HTR-8/SVneo (cell line): ENCODE results near the gene CENPC.
"Not testable (repeated sequence)": the region's sequence is repeated elsewhere in the genome, so short reads cannot be mapped to it uniquely, and the experiment has no call there.

Experiments
- DNase-seq: peaks from one replicate; pipeline ENCODE4 v3.0.0; 2011; ENCODE audit warnings: low spot score, mixed read lengths; ENCODE audit not compliant: insufficient read length
- FAIRE-seq: peaks from 2 replicates; lab custom pipeline; 2011; peaks lifted over from hg19 to GRCh38; lab: Jason Lieb, UNC

The CENPC gene

DNA sequence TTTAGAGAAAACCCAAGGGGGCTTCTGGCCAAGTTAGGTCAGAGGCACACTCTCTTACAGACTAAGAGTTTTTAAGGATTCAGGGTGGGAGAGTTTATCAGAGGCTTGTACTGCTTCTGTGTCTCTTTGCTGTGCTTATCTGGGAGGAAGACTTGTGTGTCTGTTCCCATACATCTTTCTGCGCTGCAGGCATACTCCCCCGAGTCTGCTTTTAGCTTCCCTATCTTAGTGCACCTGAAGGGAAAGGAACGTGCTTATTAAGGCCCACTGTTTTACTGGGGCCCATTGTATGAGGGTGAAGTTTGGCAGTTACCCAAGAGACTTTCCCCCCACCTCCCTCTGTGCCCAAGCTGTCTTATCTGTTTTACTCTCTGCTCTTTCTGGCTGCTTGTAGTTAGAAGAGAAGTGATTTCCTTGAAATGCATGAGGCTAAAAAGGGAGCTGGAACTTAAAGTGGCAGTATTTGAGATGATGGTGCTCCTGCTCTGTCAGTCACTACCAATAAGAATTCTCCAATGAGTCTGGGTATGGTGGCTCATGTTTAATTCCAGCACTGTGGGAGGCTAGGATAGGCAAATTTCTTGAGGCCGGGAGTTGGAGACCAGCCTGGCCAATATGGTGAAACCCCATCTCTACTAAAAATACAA is 7.0 kb upstream of the CENPC start:
- not testable (repeated sequence) for DNase-seq, FAIRE-seq

- no peak for DNase-seq
- no peak for FAIRE-seq
Measured at GRCh38 chr4:67550857-67551256, 5.6 kb upstream of the CENPC start.

- DNase-seq, result no peak
- FAIRE-seq, result no peak
Measured at GRCh38 chr4:67550451-67550850, 5.1 kb upstream of the CENPC start.

- no peak for FAIRE-seq
Measured at GRCh38 chr4:67549123-67549522, 3.8 kb upstream of the CENPC start.

DNA sequence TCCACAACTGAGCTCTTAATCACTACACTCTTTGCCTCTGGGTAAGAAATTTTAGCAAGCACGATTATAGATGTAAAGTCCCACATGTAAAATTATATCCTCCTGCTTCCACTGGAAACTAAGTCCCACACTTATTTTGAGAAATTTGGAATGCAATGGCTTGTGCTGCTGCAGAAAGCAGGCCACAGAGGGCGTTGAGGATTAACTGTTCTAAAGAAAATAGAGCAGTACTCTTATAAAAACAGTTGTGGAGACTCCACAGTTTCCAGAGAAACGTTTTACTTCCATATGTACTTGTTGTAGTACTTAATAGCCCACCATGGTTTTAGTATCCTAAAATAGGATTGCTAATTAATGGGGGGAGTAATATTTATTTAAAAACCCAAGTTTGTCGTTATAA is 1.7 kb upstream of the CENPC start:
- DNase-seq (no peak), FAIRE-seq (no peak)

More at GRCh38 chr4:67549123-67549522, 3.8 kb upstream of the CENPC start:
- peak; percentile 6 for DNase-seq

DNA sequence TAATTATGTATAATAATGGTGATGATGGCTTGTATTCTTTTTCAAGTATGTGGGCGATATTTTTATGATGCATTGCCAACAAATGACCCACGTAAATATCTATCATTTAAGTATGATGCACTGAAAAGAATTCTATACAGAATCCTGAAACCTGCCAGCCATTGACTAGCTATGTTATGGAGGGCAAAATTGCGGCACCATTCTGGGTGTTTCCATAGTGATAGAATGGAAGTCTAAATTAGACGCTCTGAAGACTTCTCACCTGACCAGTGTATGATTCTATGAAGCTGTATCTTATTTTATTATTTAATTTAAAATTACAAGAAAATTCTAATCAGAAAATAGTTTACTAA is 677 bp upstream of the CENPC start:
- DNase-seq (no peak), FAIRE-seq (no peak)

DNA sequence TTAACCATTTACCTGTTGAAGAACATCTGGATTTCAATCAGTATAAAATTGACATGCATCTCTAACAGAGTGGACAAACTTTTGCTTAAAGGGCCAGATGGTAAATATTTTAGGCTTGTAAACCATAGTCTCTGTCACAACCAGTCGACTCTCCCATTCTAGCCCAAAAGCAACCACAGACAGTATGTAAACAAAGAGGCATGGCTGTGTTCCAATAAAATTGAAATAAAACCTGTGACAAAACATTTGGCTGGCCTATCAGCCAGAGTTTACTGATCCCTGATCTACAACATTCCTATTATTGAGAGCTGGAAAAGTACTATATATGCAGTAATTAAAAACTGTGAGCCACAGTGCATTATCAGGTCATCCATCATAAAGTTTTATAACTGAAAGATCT is 3.2 kb downstream of the CENPC start:
- FAIRE-seq, result no peak
- DNase-seq, result no peak

GRCh38 chr4:67539830-67540229 is 5.5 kb downstream of the CENPC start:
- DNase-seq (no peak), FAIRE-seq (no peak)

GRCh38 chr4:67535280-67535840 is 9.9 kb downstream of the CENPC start:
- FAIRE-seq (no peak), DNase-seq (no peak)

GRCh38 chr4:67533112-67533511 is 12.2 kb downstream of the CENPC start:
- no peak for FAIRE-seq

DNA sequence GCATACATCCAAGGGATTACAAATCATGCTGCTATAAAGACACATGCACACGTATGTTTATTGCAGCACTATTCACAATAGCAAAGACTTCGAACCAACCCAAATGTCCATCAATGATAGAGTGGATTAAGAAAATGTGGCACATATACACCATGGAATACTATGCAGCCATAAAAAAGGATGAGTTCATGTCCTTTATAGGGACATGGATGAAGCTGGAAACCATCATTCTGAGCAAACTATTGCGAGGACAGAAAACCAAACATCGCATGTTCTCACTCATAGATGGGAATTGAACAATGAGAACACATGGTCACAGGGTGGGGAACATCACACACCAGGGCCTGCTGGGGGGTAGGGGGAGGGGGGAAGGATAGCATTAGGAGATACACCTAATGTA is 12.9 kb downstream of the CENPC start:
- not testable (repeated sequence) for DNase-seq, FAIRE-seq

More at GRCh38 chr4:67533112-67533511, 12.2 kb downstream of the CENPC start:
- no peak for DNase-seq

- DNase-seq (no peak), FAIRE-seq (no peak)
Measured at GRCh38 chr4:67531379-67531962, 13.8 kb downstream of the CENPC start.

DNA sequence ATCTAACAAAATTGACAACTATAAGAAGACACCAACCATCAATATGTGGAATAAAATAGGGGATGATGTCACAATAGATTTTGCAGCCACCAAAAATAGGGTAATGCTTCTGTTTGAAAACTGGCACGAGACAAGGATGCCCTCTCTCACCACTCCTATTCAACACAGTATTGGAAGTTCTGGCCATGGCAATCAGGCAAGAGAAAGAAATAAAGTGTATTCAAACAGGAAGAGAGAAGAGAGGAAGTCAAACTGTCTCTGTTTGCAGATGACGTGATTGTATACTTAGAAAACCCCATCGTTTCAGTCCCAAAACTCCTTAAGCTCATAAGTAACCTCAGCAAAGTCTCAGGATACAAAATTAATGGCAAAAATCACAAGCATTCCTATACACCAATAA is 21.2 kb downstream of the CENPC start:
- DNase-seq, FAIRE-seq: not testable (repeated sequence)

GRCh38 chr4:67522851-67523671 is 22.2 kb downstream of the CENPC start:
- no peak for DNase-seq
- no peak for FAIRE-seq

DNA sequence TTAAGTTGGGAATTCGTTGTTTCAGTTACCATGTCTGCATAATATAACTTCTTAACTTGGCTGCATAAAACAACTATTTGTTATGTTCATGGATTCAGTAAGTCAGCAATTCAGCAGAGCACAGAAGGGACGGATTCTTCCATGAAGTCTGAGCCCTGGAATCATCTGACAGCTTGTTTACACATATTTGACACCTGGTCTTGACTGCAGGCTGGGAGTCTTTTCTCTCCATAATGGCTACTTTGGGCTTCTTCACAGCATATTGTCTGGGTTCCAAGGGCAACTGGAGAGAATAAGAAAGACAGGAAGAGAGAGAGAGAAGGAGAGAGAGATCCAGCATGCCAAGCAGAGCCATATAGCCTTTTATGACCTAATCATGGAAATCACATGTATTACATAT is 23.1 kb downstream of the CENPC start:
- no peak for FAIRE-seq
- DNase-seq, result no peak

DNA sequence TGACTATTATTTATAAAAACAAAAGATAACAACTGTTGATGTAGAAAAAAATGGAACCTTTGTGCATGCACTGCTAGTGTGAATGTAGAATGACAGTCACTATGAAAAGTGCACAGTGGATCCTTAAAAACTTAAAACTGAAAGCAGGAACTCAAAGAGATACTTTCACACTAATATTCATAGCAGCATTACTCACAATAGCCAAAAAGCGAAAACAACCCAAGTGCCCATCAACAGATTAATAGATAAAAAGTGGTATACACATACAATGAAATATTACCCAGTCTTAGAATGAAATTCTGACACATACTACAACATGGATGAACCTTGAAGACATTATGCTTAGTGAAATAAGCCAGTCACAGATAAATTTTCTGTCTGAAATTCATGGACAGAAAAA is 23.8 kb downstream of the CENPC start:
- no peak for FAIRE-seq
- DNase-seq, result no peak

- DNase-seq, result no peak
- FAIRE-seq, result no peak
Measured at GRCh38 chr4:67520141-67520540, 25.2 kb downstream of the CENPC start.

GRCh38 chr4:67512501-67512900 is 32.8 kb downstream of the CENPC start:
- FAIRE-seq, result no peak
- DNase-seq, result no peak

DNA sequence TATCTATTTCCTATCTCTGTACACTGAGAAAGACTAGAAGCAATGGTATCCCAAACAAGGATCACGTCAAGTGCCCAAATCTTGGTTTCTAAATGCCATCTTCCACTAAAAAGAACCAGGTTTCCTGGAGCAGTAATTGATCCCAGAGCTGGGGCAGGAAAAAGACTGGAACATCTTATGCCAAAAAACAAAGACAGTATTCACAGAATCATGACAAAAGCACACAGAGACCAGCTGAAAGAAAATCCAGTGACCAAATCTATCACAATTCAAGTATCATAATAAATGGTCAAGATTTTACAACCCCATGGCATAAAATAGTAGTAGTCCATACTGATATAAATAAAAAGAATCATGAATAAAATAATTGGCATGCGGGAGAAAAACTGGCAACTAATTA is 44.9 kb downstream of the CENPC start:
- FAIRE-seq, result no peak

GRCh38 chr4:67499799-67500198 is 45.5 kb downstream of the CENPC start:
- no peak for DNase-seq
- FAIRE-seq, result no peak

More for the DNA sequence above, 44.9 kb downstream of the CENPC start:
- no peak for DNase-seq
